ENCODE results near the gene RUNX1. TPM values are rescaled to one million over a fixed set of nuclear protein-coding genes. Genes with fewer than 3 reads are reported as not detected.

The RUNX1 gene
- total and polyA plus RNA-seq, 4 donors = 23.3 to 100 (median 33.4) TPM

DNA sequence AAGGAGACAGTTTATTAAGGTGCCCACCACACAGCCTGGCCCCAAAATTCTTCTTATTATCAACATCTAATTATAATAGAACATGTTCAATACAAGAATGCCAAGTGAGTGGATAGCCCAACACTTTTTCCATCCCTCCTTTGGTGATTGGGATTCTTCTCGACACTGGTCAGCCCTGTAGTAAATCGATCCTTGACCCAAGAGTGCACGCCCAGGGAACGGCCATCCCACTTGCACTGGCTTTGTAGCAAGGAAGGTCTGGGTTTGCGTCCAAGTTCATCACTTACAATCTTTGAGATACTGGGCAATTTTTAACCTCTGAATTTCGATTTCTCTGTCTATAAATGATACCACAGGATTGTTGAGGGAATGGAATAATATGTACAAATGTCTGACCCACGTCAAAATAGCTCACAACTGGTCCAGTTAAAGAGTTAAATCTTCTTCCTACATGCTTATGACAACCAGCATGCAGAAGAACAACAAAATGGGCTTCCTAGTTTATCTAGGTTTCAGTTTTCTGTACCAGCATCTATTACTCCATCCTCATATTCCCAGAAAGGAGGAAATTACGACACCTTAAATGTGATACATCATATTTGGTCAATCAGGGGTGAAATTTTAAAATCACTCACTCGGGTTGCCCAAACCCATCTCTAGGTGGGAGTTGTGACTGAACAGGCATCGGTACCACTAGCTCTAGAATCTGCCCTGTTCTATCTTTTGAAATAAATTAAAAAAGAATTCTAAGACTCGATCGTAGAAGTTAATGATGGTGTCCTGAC, 218.5 kb downstream of the RUNX1 start:
- TF ChIP-seq, protein P1, sequence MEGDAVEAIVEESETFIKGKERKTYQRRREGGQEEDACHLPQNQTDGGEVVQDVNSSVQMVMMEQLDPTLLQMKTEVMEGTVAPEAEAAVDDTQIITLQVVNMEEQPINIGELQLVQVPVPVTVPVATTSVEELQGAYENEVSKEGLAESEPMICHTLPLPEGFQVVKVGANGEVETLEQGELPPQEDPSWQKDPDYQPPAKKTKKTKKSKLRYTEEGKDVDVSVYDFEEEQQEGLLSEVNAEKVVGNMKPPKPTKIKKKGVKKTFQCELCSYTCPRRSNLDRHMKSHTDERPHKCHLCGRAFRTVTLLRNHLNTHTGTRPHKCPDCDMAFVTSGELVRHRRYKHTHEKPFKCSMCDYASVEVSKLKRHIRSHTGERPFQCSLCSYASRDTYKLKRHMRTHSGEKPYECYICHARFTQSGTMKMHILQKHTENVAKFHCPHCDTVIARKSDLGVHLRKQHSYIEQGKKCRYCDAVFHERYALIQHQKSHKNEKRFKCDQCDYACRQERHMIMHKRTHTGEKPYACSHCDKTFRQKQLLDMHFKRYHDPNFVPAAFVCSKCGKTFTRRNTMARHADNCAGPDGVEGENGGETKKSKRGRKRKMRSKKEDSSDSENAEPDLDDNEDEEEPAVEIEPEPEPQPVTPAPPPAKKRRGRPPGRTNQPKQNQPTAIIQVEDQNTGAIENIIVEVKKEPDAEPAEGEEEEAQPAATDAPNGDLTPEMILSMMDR (IDR thresholded peaks at IDR 0.05; ENCODE audit: control extremely low read depth, extremely low read depth) = no peak
- H3K27me3 ChIP-seq (ENCODE audit: control insufficient read depth in 3 of 3, insufficient read depth in 3 of 3, low read length in 2 of 3) = no peaks in the 10 kb centered on the region
- H3K27ac ChIP-seq (ENCODE audit: low read depth in 1 of 2, low read length in 1 of 2) = no peak overlapping the region
- ATAC-seq (ENCODE audit: insufficient read depth, low FRiP score) = no peak
- H3K9ac ChIP-seq (ENCODE audit: insufficient read depth in 1 of 2, low read length in 2 of 2) = no peak overlapping the region
- peaks cover 0 to 19% (median 2%) of the 10 kb centered on the region in 4 donors for H3K36me3 ChIP-seq (ENCODE audit: control insufficient read depth in 4 of 4, insufficient read depth in 4 of 4, low read length in 4 of 4)
- WGBS, 2 donors = 75 to 84% methylated on average over 12 of the region's 12 CpGs
- peaks cover 0 to 5% (median 0%) of the 10 kb centered on the region in 4 donors for H3K9me3 ChIP-seq (ENCODE audit: control insufficient read depth in 4 of 4, insufficient read depth in 3 of 4, low read length in 3 of 4)
- no peak for DNase-seq
- H3K4me3 ChIP-seq = no peak overlapping the region
- peaks cover 0 to 9% (median 0%) of the 10 kb centered on the region in 5 donors for H3K4me1 ChIP-seq (ENCODE audit: control insufficient read depth in 5 of 5, insufficient read depth in 5 of 5, low read length in 5 of 5)

DNA sequence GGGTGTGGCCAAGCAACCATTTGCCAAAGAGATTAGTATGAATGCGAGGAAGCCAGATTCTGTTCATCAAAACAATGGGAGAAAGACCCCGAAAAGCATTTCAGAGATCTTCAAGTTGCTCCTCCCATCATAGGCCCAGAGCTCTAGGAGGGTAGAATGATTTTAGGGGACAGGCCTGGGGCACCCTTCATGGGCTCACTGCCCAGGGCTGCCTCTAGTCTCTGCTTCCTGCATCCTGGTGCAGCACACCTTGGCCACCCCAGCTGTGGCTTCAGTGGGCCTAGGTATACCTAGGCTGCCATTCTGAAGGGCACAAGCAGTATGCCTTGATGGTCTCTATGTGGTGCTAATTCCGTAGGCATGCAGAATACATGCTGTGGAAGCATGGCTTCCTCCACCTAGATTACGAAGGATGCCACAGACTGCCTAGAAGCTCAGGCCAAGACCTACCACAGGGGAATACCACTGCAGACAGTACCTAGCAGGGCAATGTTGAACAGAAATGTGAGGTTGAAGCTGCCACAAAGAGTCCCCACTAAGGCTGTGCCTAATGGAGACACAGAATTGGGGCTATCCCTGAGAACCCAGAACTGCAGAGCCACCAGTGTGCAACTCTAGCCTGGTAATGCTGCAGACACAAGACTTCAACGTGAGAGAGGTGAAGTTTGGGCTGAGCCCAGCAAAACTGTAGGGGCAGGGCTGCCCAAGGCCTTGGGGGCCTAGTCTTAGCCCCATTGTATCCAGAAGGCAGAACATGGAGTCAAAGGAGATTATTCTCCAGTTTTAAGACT, 221.5 kb downstream of the RUNX1 start:
- Histone ChIP-seq H3K36me3 (ENCODE audit: control insufficient read depth in 4 of 4, insufficient read depth in 4 of 4, low read length in 4 of 4) (peaks cover 0 to 10% (median 0%) of the 10 kb centered on the region in 4 donors), H3K9ac (ENCODE audit: insufficient read depth in 1 of 2, low read length in 2 of 2) (no peak overlapping the region), H3K4me3 (no peak overlapping the region), H3K9me3 (ENCODE audit: control insufficient read depth in 4 of 4, insufficient read depth in 3 of 4, low read length in 3 of 4) (peaks cover 0 to 5% (median 0%) of the 10 kb centered on the region in 4 donors), H3K4me1 (ENCODE audit: control insufficient read depth in 5 of 5, insufficient read depth in 5 of 5, low read length in 5 of 5) (no peaks in the 10 kb centered on the region), H3K27ac (ENCODE audit: low read depth in 1 of 2, low read length in 1 of 2) (peak overlapping the region in 1 of 2 donors; percentile 5), H3K27me3 (ENCODE audit: control insufficient read depth in 3 of 3, insufficient read depth in 3 of 3, low read length in 2 of 3) (no peaks in the 10 kb centered on the region)
- ATAC-seq (ENCODE audit: insufficient read depth, low FRiP score) = no peak
- WGBS, 2 donors = 92 to 95% methylated on average over 5 of the region's 5 CpGs
- TF ChIP-seq, protein P1 (IDR thresholded peaks at IDR 0.05; ENCODE audit: control extremely low read depth, extremely low read depth) = no peak
- DNase-seq = no peak

DNA sequence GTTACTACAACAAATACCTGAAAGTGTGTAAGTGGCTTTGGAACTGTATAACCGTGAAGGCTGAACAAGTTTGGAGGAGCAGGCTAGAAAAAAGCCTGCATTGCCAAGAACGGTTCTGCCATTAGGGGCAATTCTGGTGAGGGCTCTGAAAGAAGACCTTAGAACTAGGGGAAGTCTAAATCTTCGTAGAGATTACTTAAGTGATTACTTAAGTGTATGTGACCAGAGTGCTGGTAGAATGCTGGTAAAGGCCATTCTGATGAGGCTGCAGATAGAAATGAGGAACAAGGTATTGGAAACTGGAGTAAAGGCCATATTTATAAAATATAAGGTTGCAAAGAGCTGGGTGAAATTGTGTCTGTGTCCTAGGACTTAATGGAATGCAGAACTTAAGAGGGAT, 222.3 kb downstream of the RUNX1 start:
- H3K4me1 ChIP-seq (ENCODE audit: control insufficient read depth in 5 of 5, insufficient read depth in 5 of 5, low read length in 5 of 5) = no peaks in the 10 kb centered on the region

More for the DNA sequence above, 222.3 kb downstream of the RUNX1 start:
- Histone ChIP-seq H3K27me3 (ENCODE audit: control insufficient read depth in 3 of 3, insufficient read depth in 3 of 3, low read length in 2 of 3) (no peaks in the 10 kb centered on the region), H3K36me3 (ENCODE audit: control insufficient read depth in 4 of 4, insufficient read depth in 4 of 4, low read length in 4 of 4) (peaks cover 0 to 13% (median 0%) of the 10 kb centered on the region in 4 donors), H3K4me3 (no peak overlapping the region), H3K9ac (ENCODE audit: insufficient read depth in 1 of 2, low read length in 2 of 2) (no peak overlapping the region), H3K9me3 (ENCODE audit: control insufficient read depth in 4 of 4, insufficient read depth in 3 of 4, low read length in 3 of 4) (peaks cover 0 to 5% (median 0%) of the 10 kb centered on the region in 4 donors), H3K27ac (ENCODE audit: low read depth in 1 of 2, low read length in 1 of 2) (no peak overlapping the region)
- DNase-seq (no peak), ATAC-seq (ENCODE audit: insufficient read depth, low FRiP score) (peak; percentile 32)
- 56 to 75% methylated on average over 3 of the region's 3 CpGs for whole genome bisulfite sequencing, 2 donors
- TF ChIP-seq, protein P1 (IDR thresholded peaks at IDR 0.05; ENCODE audit: control extremely low read depth, extremely low read depth) = no peak

Data from lung (tissue), 12 donors.